K562 (cell line): ENCODE results near the gene ULK3.

Experiments
- FOXK2 ChIP-seq, 2 experiments: fragments of 450-650 bp; IDR thresholded peaks in 1 of 2; conservative IDR thresholded peaks in 1 of 2; 2 replicates each; pipeline ENCODE4 v1.6.1; 2016; ENCODE audit warnings: low read depth in 2 of 2, mild to moderate bottlenecking in 1 of 2
- SMC3 ChIP-seq: conservative IDR thresholded peaks from 2 replicates; pipeline ENCODE4 v1.6.1; 2011; ENCODE audit warnings: low read depth, low read length, improper control_type of control experiment; ENCODE audit not compliant: insufficient read depth
- TAF1 ChIP-seq: IDR thresholded peaks from 2 replicates; pipeline ENCODE4 v1.6.1; 2011; ENCODE audit warnings: mild to moderate bottlenecking, low read length, moderate library complexity; ENCODE audit not compliant: insufficient read depth, control insufficient read depth, severe bottlenecking; ENCODE audit errors: extremely low read depth
- TF ChIP-seq, protein P1 (sequence below): sonication (generic); formaldehyde crosslinking; IDR thresholded peaks from 2 replicates; pipeline ENCODE4 v1.9.0; 2022; ENCODE audit warnings: mild to moderate bottlenecking, missing genetic modification reagents

DNA sequence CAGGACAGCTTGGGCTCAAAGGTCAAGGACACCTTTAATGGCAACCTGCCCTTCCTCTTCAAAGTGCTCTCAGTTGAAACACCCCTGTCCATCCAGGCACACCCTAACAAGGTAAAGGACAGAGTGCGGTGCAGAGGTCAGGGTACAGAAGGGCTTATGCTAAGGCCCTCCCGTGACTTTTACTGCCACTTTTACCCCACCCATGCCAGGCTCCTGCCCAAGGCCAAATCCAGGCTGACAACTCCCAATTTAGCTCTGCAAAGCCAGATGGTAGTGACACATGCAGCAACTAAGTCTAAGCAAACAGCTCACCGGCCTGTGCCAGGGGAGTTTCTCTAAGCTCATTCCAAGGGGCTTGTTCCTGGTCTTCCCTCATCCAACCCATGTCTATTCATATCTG lies 48.5 kb upstream of the ULK3 start:
- TF ChIP-seq, protein P1, sequence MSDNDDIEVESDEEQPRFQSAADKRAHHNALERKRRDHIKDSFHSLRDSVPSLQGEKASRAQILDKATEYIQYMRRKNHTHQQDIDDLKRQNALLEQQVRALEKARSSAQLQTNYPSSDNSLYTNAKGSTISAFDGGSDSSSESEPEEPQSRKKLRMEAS (CRISPR knock-in tag), result no peak
- TF ChIP-seq SMC3 (no peak), FOXK2 (conservative IDR thresholded peaks at IDR 0.05 in 1 of 2, IDR thresholded peaks at IDR 0.05 in 1 of 2; ENCODE audit: low read depth in 2 of 2) (no peak), TAF1 (no peak)
